OCI-LY3 (cell line): ENCODE measurements around the gene ZNF429.
"Not testable (repeated sequence)": the region's sequence is repeated elsewhere in the genome, so short reads cannot be mapped to it uniquely, and the experiment has no call there.

Experiments used
- H2AFZ ChIP-seq: fragments of 200-600, 300-600 bp; shearing (Covaris generic); 2 replicates; pipeline ENCODE4 v1.6.0; 2014; ENCODE audit warnings: antibody characterized with exemption, low read depth, low read length
- H3K27ac ChIP-seq: fragments of 200-600, 300-600 bp; sonication (generic); 2 replicates; pipeline ENCODE4 v1.5.1; 2014; ENCODE audit warnings: mild to moderate bottlenecking, low read length, moderate library complexity, mixed read lengths
- H3K27me3 ChIP-seq: fragments of 200-600, 300-600 bp; sonication (generic); 2 replicates; pipeline ENCODE4 v1.6.1; 2014; ENCODE audit warnings: low read depth, low read length, mixed read lengths
- H3K36me3 ChIP-seq: fragments of 200-600, 300-600 bp; sonication (generic); replicated peaks from 2 replicates; pipeline ENCODE3; 2014; ENCODE audit warnings: low read depth, low read length, mixed read lengths
- H3K4me1 ChIP-seq: fragments of 300-600, 200-600 bp; sonication (generic); 2 replicates; pipeline ENCODE4 v1.6.1; 2014; ENCODE audit warnings: low read length, mixed read lengths
- H3K4me2 ChIP-seq: fragments of 200-600, 300-600 bp; sonication (generic); 2 replicates; pipeline ENCODE4 v1.6.1; 2014; ENCODE audit warnings: low read length, mixed read lengths
- H3K4me3 ChIP-seq: fragments of 300-600, 200-600 bp; sonication (generic); 2 replicates; pipeline ENCODE4 v1.5.1; 2014; ENCODE audit warnings: antibody characterized with exemption, mild to moderate bottlenecking, low read length, moderate library complexity
- H3K79me2 ChIP-seq: fragments of 300-600, 200-600 bp; shearing (Covaris generic); 2 replicates; pipeline ENCODE4 v1.6.1; 2014; ENCODE audit warnings: mild to moderate bottlenecking, low read length, mixed read lengths
- H3K9ac ChIP-seq: fragments of 300-600, 200-600 bp; shearing (Covaris generic); 2 replicates; pipeline ENCODE4 v1.6.0; 2014; ENCODE audit warnings: mild to moderate bottlenecking, low read length, moderate library complexity
- H3K9me3 ChIP-seq: fragments of 200-600, 300-600 bp; shearing (Covaris generic); 2 replicates; pipeline ENCODE4 v1.6.1; 2014; ENCODE audit warnings: low read length, mixed read lengths; ENCODE audit not compliant: insufficient read depth
- H4K20me1 ChIP-seq: fragments of 200-600, 300-600 bp; sonication (generic); 2 replicates; pipeline ENCODE4 v1.6.1; 2016; ENCODE audit warnings: low read length, mixed read lengths; ENCODE audit not compliant: insufficient read depth
- EZH2phosphoT487 ChIP-seq: fragments of 200-600 bp; shearing (Covaris generic); IDR thresholded peaks from 2 replicates; pipeline ENCODE4 v1.6.1; 2018; ENCODE audit warnings: antibody characterized with exemption, mixed run types, low read depth
- TF ChIP-seq, protein P1 (sequence below): fragments of 200-600, 300-600 bp; sonication (generic); IDR thresholded peaks from 2 replicates; pipeline ENCODE4 v1.5.1; 2014; ENCODE audit warnings: antibody characterized with exemption, low read length, low read depth

Gene ZNF429

DNA sequence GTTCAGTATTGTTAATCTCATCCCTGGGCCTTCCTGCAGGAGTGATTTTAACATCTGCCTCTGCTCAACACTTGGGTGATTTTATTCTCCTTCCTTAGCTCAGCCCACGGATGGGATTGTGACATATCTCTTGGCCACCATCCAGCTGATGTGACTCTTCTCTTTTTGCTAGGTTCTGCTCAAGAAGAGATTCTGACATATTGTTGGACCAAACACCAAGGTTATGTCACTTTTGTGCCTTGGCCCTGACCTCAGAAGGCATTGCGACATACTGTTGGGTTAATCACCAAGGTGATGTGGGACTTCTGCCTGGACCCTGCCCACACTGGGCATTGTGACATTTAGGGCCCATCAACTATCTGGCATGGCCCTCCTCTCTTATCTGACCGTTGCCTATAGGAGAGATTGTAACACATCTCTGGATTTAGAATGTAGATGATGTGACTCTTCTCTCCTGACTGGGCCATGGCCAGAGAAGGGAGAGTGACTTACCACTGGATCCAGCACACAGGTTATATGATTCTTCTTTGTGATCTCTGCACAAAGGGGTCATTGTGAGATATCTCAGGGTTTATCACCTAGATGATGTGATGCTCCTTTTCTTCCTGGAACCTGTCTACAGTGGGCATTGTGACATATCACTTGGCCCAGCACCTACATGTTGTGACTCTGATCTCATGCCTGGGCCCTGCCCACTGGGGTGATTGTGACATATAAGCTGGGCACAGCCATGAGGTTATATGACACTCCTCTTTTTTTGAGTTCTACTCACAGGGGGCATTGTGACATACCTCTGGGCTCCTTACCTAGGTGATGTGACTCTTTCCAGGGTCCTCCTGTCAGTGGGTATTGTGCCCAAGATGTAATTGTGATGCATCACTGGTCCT lies 88.8 kb downstream of the ZNF429 start:
- no peaks in the 10 kb centered on the region for H3K27me3 ChIP-seq
- H2AFZ ChIP-seq = no peak overlapping the region
- H3K79me2 ChIP-seq = no peaks in the 10 kb centered on the region
- H3K9me3 ChIP-seq = peaks cover 9% of the 10 kb centered on the region; the same call in 1 of the 2 replicates
- no peaks in the 10 kb centered on the region for H3K36me3 ChIP-seq
- no peak overlapping the region for H3K4me2 ChIP-seq
- no peaks in the 10 kb centered on the region for H4K20me1 ChIP-seq
- H3K4me1 ChIP-seq = no peaks in the 10 kb centered on the region
- TF ChIP-seq, protein P1, sequence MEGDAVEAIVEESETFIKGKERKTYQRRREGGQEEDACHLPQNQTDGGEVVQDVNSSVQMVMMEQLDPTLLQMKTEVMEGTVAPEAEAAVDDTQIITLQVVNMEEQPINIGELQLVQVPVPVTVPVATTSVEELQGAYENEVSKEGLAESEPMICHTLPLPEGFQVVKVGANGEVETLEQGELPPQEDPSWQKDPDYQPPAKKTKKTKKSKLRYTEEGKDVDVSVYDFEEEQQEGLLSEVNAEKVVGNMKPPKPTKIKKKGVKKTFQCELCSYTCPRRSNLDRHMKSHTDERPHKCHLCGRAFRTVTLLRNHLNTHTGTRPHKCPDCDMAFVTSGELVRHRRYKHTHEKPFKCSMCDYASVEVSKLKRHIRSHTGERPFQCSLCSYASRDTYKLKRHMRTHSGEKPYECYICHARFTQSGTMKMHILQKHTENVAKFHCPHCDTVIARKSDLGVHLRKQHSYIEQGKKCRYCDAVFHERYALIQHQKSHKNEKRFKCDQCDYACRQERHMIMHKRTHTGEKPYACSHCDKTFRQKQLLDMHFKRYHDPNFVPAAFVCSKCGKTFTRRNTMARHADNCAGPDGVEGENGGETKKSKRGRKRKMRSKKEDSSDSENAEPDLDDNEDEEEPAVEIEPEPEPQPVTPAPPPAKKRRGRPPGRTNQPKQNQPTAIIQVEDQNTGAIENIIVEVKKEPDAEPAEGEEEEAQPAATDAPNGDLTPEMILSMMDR = no peak
- TF ChIP-seq EZH2phosphoT487 = no peak
- H3K9ac ChIP-seq = no peak overlapping the region
- H3K4me3 ChIP-seq = no peak overlapping the region
- no peak overlapping the region for H3K27ac ChIP-seq

DNA sequence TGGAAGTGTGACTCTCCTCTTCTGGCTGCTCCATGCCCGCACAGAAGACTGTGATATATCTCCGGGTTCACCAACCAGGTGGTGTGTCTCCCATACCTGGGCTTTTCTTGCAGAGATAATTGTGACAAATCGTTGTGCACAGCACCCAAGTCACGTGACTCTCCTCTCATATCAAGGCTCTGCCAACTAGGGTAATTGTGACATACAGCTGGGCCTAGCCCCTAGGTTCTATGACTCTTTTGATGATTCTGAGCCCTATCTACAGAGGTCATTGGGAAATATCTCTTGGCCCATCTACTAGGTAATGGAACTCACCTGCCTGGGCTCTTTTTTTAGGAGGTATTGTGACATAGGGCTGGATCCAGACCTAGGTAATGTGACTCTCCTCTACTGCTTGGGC lies 89.8 kb downstream of the ZNF429 start:
- no peak overlapping the region for H2AFZ ChIP-seq
- H3K9ac ChIP-seq = no peak overlapping the region

DNA sequence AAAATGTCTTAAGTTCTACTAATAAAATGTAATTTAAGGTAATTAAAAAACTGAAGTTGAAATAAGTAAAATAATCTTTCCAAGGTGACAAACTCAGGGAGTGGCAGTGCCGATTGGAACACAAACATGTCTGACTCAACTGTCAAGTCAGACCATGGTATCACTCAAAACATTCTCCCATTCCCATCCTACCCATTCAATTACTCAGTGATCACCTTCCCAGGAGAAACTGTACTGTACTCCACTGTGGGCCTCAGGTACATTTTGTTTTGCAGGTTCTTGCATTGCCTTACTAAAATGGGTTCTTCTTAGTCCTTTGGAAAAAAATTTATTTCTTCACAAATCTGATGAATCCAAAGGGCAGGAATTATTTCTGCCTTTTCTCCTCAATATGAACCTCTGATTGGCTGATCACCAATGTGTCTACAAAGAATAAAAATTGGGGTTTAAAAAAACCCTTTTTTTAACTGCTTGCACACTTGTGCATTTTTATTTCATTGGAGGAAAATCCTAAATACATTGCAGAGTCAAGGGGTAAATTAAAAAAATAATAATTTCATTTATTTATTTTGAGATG lies 96.8 kb downstream of the ZNF429 start:
- Histone ChIP-seq H2AFZ (no peak overlapping the region), H4K20me1 (no peaks in the 10 kb centered on the region), H3K4me1 (peaks cover 7% of the 10 kb centered on the region; the same call in 1 of the 2 replicates), H3K9ac (no peak overlapping the region), H3K4me2 (no peak overlapping the region), H3K36me3 (no peaks in the 10 kb centered on the region), H3K27ac (no peak overlapping the region), H3K4me3 (no peak overlapping the region), H3K9me3 (no peaks in the 10 kb centered on the region), H3K27me3 (no peaks in the 10 kb centered on the region), H3K79me2 (no peaks in the 10 kb centered on the region)
- TF ChIP-seq, protein P1 = no peak
- TF ChIP-seq EZH2phosphoT487 = no peak

More for the DNA sequence above, 89.8 kb downstream of the ZNF429 start:
- peaks cover 9% of the 10 kb centered on the region; the same call in 1 of the 2 replicates for H3K9me3 ChIP-seq
- no peaks in the 10 kb centered on the region for H3K4me1 ChIP-seq
- TF ChIP-seq EZH2phosphoT487 = no peak
- TF ChIP-seq, protein P1 = no peak
- H3K36me3 ChIP-seq = no peaks in the 10 kb centered on the region
- no peaks in the 10 kb centered on the region for H3K79me2 ChIP-seq
- no peaks in the 10 kb centered on the region for H3K27me3 ChIP-seq
- H3K4me2 ChIP-seq = no peak overlapping the region
- no peaks in the 10 kb centered on the region for H4K20me1 ChIP-seq
- H3K27ac ChIP-seq = no peak overlapping the region
- H3K4me3 ChIP-seq = no peak overlapping the region

DNA sequence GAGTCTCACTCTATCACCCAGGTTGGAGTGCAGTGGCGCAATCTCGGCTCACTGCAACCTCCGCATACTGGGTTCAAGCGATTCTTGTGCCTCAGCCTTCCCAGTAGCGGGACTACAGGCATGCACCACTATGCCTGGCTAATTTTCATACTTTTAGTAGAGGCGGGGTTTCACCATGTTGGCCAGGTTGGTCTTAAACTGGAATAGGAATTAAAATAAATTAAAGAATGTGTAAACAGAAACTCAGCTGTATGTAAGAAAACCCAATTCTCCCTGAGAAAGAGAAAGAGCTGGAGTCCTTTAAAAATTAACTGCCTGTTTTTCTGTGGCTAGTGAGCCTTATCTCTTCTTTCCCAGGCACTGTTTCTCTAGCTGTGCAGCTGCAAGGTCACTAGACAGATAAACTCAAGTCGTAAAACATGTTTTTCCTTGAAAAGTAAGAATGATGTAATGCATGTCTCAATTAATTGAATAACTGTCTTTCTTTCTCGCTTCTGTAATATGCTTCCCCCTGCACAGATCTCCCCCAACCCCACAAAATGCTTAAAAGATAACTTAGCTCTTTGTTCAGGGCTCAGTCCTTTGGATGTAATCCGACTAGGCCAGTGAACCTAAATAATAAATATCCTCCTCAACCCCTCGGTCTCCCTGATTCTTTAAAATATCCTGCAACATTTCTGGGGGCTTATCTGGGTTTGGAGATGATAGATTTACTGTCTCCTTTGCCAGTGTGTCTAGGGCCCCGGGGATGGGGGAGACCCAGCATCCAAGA lies 97.4 kb downstream of the ZNF429 start:
- not testable (repeated sequence) for H2AFZ ChIP-seq, H3K9me3 ChIP-seq, H3K4me2 ChIP-seq, H3K27me3 ChIP-seq, H3K27ac ChIP-seq, H3K4me1 ChIP-seq, H3K79me2 ChIP-seq, H3K9ac ChIP-seq, H3K36me3 ChIP-seq, H3K4me3 ChIP-seq, H4K20me1 ChIP-seq
